Mammary epithelial cell (primary cell): Measurements from ENCODE around the gene GPC6.

Source experiments
- EZH2 ChIP-seq: IDR thresholded peaks from 2 replicates; pipeline ENCODE4 v1.6.1; 2012; ENCODE audit warnings: low read length, inconsistent platforms, borderline replicate concordance
- TF ChIP-seq, protein P1 (sequence below), 2 donors: IDR thresholded peaks in 1 of 2; conservative IDR thresholded peaks in 1 of 2; 2 replicates each; pipeline ENCODE4 v1.5.1; 2011 to 2012; ENCODE audit warnings: inconsistent platforms in 2 of 2, low read length in 2 of 2, mild to moderate bottlenecking in 2 of 2, control low read depth in 1 of 2, low read depth in 1 of 2; ENCODE audit not compliant: insufficient read depth in 1 of 2; ENCODE audit errors: extremely low read depth in 1 of 2

- TF ChIP-seq, protein P1, sequence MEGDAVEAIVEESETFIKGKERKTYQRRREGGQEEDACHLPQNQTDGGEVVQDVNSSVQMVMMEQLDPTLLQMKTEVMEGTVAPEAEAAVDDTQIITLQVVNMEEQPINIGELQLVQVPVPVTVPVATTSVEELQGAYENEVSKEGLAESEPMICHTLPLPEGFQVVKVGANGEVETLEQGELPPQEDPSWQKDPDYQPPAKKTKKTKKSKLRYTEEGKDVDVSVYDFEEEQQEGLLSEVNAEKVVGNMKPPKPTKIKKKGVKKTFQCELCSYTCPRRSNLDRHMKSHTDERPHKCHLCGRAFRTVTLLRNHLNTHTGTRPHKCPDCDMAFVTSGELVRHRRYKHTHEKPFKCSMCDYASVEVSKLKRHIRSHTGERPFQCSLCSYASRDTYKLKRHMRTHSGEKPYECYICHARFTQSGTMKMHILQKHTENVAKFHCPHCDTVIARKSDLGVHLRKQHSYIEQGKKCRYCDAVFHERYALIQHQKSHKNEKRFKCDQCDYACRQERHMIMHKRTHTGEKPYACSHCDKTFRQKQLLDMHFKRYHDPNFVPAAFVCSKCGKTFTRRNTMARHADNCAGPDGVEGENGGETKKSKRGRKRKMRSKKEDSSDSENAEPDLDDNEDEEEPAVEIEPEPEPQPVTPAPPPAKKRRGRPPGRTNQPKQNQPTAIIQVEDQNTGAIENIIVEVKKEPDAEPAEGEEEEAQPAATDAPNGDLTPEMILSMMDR (conservative IDR thresholded peaks at IDR 0.05 in 1 of 2, IDR thresholded peaks at IDR 0.05 in 1 of 2; ENCODE audit: extremely low read depth in 1 of 2, insufficient read depth in 1 of 2, low read depth in 1 of 2, low read length in 2 of 2): no peak
- TF ChIP-seq EZH2: no peak
Measured at GRCh38 chr13:94109715-94110374, 883.2 kb downstream of the GPC6 start.
